GM12878 (cell line): ENCODE data around the gene RETREG1. TPM values are rescaled to one million over a fixed set of nuclear protein-coding genes. Genes with fewer than 3 reads are reported as not detected.

Experiments used
- ASH2L ChIP-seq: fragments of 300-600, 200-600 bp; sonication (generic); IDR thresholded peaks from 2 replicates; pipeline ENCODE4 v1.6.1; 2017; ENCODE audit warnings: low read depth, mild to moderate bottlenecking, borderline replicate concordance
- BCLAF1 ChIP-seq: fragments of 450-650 bp; IDR thresholded peaks from 2 replicates; pipeline ENCODE4 v1.6.1; 2017; ENCODE audit warnings: antibody characterized with exemption, mild to moderate bottlenecking, moderate library complexity
- EZH2 ChIP-seq: IDR thresholded peaks from 2 replicates; pipeline ENCODE4 v1.6.1; 2012; ENCODE audit warnings: low read depth, mild to moderate bottlenecking, control low read depth, inconsistent platforms, low read length, borderline replicate concordance; ENCODE audit not compliant: control insufficient read depth
- HCFC1 ChIP-seq: fragments of 150-350 bp; IDR thresholded peaks from 2 replicates; pipeline ENCODE4 v1.6.1; 2014; ENCODE audit warnings: low read length
- MAX ChIP-seq: IDR thresholded peaks from 2 replicates; pipeline ENCODE4 v1.6.1; 2012; ENCODE audit warnings: low read depth, low read length, improper control_type of control experiment
- REST ChIP-seq: IDR thresholded peaks from 2 replicates; pipeline ENCODE4 v1.6.1; 2012; ENCODE audit warnings: mild to moderate bottlenecking, low read depth, low read length
- polyA plus RNA-seq, 11 experiments: library from polyadenylated mRNA; depleted of rRNA in 4 of 11; unstranded in 6 of 11; stranded (reverse) in 5 of 11; fragments of >200 nt; fragmentation: Nextera tagmentation in 4 of 11; fragmentation: Illumina TruSeq in 1 of 11; extraction: Ambion mirVana in 4 of 11; extraction: Trizol in 1 of 11; gene quantifications; 1 replicate in 1 of 11; 2 replicates in 10 of 11; pipeline versions ENCODE4 v1.2.1 to v1.2.3, GENCODE V29; 2011 to 2016; ENCODE audit warnings: inconsistent platforms in 2 of 11, missing spikeins in 2 of 11, low read depth in 1 of 11
- total RNA-seq, 4 experiments: library from RNA; depleted of rRNA in 3 of 4; stranded (reverse); fragments of >200 nt in 3 of 4; fragmentation: Illumina TruSeq in 1 of 4; extraction: Trizol in 1 of 4; gene quantifications; 2 replicates each; pipeline versions ENCODE4 v1.2.1 to v1.2.3, GENCODE V29; 2013 to 2021

RETREG1 gene
- total and polyA plus RNA-seq, 10 of the 15 experiments (the other 5 are each of a cell fraction or from before 2014, with no cell fraction given) = 3.9 to 8.9 (median 6.4) TPM

- no peak for TF ChIP-seq REST
- TF ChIP-seq ASH2L = no peak
- TF ChIP-seq MAX = no peak
- TF ChIP-seq EZH2 = no peak
- no peak for TF ChIP-seq BCLAF1
- TF ChIP-seq HCFC1 = no peak
Measured at GRCh38 chr5:16577677-16578076, 39.1 kb downstream of the RETREG1 start (continued).
